Kidney epithelial cell (primary cell): Measurements from ENCODE around the gene CITED2. TPM values are rescaled to one million over a fixed set of nuclear protein-coding genes. Genes with fewer than 3 reads are reported as not detected.

Source experiments
- DNase-seq: peaks from one replicate; pipeline ENCODE4 v3.0.0-alpha.2; 2010; ENCODE audit warnings: low read depth
- H3K27me3 ChIP-seq: 2 replicates; pipeline ENCODE4 v1.6.0; 2011; ENCODE audit warnings: low read length; ENCODE audit not compliant: control insufficient read depth, insufficient read depth
- H3K36me3 ChIP-seq: 2 replicates; pipeline ENCODE4 v1.5.1; 2011; ENCODE audit warnings: low read length; ENCODE audit not compliant: control insufficient read depth, insufficient read depth
- H3K4me3 ChIP-seq: 2 replicates; pipeline ENCODE4 v1.5.1; 2011; ENCODE audit warnings: low read depth, mild to moderate bottlenecking, control low read depth, low read length
- total RNA-seq: library from RNA; depleted of rRNA; stranded (reverse); fragments of >200 nt; gene quantifications from 2 replicates; pipeline ENCODE4 v1.2.3, GENCODE V29; 2015
- TF ChIP-seq, protein P1 (sequence below): IDR thresholded peaks from 2 replicates; pipeline ENCODE4 v1.5.1; 2011; ENCODE audit warnings: mild to moderate bottlenecking, moderate library complexity, low read length, control low read depth, inconsistent platforms; ENCODE audit not compliant: insufficient read depth, poor library complexity, severe bottlenecking

The CITED2 gene
- total RNA-seq, 1 donor from 2014 or later: 74.2 TPM

DNA sequence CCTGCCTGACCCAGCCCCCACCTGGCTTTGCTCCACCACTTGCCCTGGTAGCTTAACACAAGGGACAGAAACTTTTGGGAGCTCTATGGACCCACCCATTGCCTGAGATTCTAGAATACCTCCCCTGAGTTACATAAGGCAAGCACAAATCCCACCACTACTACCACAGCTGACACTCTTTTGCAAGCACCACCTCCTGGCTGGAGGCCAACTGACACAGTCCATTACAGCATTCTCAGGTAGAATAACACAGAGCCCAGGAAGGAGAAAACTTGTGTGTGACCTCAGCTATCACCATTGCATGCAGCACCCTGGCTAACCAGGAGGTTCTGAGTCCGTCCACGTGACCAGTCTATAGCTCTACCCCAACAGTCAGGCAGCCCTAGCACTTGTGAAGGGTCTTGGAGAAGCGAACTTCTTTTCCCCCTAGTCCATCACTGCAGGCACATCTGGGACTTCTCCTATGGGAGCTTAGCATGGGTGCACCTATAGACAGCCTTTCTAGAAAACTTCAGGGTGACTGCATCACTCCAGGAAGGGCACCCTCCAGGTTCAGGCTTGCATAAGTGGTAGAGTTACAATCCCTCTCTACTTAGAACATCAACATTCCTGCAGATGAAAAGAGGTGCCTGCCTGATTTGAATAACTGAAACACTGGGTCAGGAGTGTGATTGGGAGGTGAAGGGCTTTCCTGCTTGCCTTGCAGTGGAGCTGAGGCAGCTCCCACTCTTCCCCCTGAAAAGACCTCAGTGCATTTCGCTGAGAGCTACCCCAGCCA lies 30.1 kb downstream of the CITED2 start:
- no peaks in the 10 kb centered on the region for H3K36me3 ChIP-seq
- no peak for DNase-seq
- H3K4me3 ChIP-seq: no peak overlapping the region
- no peaks in the 10 kb centered on the region for H3K27me3 ChIP-seq
- TF ChIP-seq, protein P1, sequence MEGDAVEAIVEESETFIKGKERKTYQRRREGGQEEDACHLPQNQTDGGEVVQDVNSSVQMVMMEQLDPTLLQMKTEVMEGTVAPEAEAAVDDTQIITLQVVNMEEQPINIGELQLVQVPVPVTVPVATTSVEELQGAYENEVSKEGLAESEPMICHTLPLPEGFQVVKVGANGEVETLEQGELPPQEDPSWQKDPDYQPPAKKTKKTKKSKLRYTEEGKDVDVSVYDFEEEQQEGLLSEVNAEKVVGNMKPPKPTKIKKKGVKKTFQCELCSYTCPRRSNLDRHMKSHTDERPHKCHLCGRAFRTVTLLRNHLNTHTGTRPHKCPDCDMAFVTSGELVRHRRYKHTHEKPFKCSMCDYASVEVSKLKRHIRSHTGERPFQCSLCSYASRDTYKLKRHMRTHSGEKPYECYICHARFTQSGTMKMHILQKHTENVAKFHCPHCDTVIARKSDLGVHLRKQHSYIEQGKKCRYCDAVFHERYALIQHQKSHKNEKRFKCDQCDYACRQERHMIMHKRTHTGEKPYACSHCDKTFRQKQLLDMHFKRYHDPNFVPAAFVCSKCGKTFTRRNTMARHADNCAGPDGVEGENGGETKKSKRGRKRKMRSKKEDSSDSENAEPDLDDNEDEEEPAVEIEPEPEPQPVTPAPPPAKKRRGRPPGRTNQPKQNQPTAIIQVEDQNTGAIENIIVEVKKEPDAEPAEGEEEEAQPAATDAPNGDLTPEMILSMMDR: no peak

- TF ChIP-seq, protein P1: no peak
These were observed 31.2 kb downstream of the CITED2 start for GRCh38 chr6:139343052-139343750.

GRCh38 chr6:139341060-139341459 lies 33.4 kb downstream of the CITED2 start:
- TF ChIP-seq, protein P1: no peak
- DNase-seq: no peak

More at GRCh38 chr6:139343052-139343750, 31.2 kb downstream of the CITED2 start:
- Histone ChIP-seq H3K27me3 (no peaks in the 10 kb centered on the region), H3K36me3 (no peaks in the 10 kb centered on the region), H3K4me3 (no peak overlapping the region)
- DNase-seq: no peak

DNA sequence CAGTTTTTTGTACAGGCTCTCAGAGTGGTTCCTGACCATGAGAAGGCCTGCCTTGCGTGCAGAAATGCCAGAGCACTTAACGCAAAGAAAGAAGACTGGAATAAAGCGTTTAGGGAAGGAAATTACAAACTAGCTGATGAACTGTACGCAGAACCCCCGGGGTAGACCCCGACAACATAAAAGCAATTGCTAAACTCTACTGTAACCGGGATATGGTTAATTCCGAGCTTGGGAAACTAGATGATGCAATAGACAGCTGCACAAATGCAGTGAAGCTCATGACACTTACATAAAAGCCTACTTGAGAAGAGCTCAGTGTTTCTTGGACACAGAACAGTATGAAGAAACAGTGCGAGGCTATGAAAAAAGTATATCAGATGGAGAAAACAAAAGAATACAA lies 35.7 kb downstream of the CITED2 start:
- Histone ChIP-seq H3K36me3 (no peaks in the 10 kb centered on the region), H3K4me3 (no peak overlapping the region), H3K27me3 (no peaks in the 10 kb centered on the region)
- DNase-seq: no peak
- TF ChIP-seq, protein P1: no peak

More at GRCh38 chr6:139341060-139341459, 33.4 kb downstream of the CITED2 start:
- H3K27me3 ChIP-seq: no peaks in the 10 kb centered on the region
- H3K4me3 ChIP-seq: no peak overlapping the region
- H3K36me3 ChIP-seq: no peaks in the 10 kb centered on the region

DNA sequence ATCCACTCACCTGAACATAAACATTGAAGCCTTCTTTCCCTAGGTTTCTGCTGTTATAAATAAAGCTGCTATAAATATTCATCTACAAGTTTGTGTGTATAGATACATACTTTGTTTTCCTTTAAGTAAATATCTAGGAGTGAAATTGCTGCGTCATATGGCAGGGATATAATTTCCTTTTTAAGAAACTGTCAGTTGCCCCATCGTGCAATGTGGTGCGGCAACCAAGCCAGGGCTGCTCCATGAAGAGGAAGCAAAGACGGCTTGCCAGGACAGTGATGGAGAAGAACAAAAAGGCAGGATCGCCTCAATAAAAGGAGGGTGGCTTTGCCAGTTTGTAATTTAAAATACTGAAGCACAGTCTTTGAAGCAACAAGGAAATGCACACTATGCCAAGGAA lies 36.6 kb downstream of the CITED2 start:
- Histone ChIP-seq H3K4me3 (no peak overlapping the region), H3K27me3 (no peaks in the 10 kb centered on the region), H3K36me3 (no peaks in the 10 kb centered on the region)
- DNase-seq: no peak
- TF ChIP-seq, protein P1: no peak
